Activated CD8-positive, alpha-beta memory T cell treated with anti-CD3 and anti-CD28 coated beads for 48 hours (primary cell): ENCODE measurements around the gene AMN1.

Source experiments
- DNase-seq, 3 experiments: peaks; one replicate each; pipeline ENCODE4 v3.0.0-alpha.2; 2020; ENCODE audit warnings: low read depth in 2 of 3, low spot score in 2 of 3

Gene AMN1

GRCh38 chr12:31633464-31633863, 95.4 kb downstream of the AMN1 start:
- DNase-seq = no peak

GRCh38 chr12:31631809-31632208, 97.0 kb downstream of the AMN1 start:
- no peak for DNase-seq

- DNase-seq = no peak
These were observed 97.6 kb downstream of the AMN1 start for GRCh38 chr12:31631023-31631724.

- no peak for DNase-seq
These were observed 98.8 kb downstream of the AMN1 start for GRCh38 chr12:31629756-31630732.

GRCh38 chr12:31627456-31628054, 101.3 kb downstream of the AMN1 start:
- DNase-seq = no peak

- no peak for DNase-seq
These were observed 102.4 kb downstream of the AMN1 start for GRCh38 chr12:31626270-31626995.

- no peak for DNase-seq
These were observed 106.8 kb downstream of the AMN1 start for GRCh38 chr12:31622038-31622437.
